Omental fat pad (tissue), 4 donors: ENCODE measurements around the gene OOSP3. TPM values are rescaled to one million over a fixed set of nuclear protein-coding genes. Genes with fewer than 3 reads are reported as not detected.

Source experiments
- ATAC-seq: fragments of 150-250 bp; one replicate; pipeline ENCODE4 v1.9.1; 2016; ENCODE audit warnings: mild to moderate bottlenecking, moderate library complexity; ENCODE audit not compliant: low FRiP score
- DNase-seq: peaks from one replicate; pipeline ENCODE4 v3.0.0-alpha.2; 2019; ENCODE audit warnings: low spot score
- CTCF ChIP-seq, 3 donors: fragments of 450-650 bp; IDR thresholded peaks; one replicate each; pipeline ENCODE4 v1.5.1; 2016 to 2017; ENCODE audit warnings: antibody characterized with exemption in 3 of 3, mild to moderate bottlenecking in 3 of 3, moderate library complexity in 2 of 3
- total RNA-seq, 4 donors: library from RNA; depleted of rRNA; stranded (reverse); fragments of >200 nt; gene quantifications; one replicate each; pipeline ENCODE4 v1.1.0, GENCODE V29; 2016

OOSP3 gene
- total RNA-seq, 4 donors from 2014 or later: not detected

- no peak for DNase-seq
Observed at GRCh38 chr11:59859673-59860072, 18.9 kb upstream of the OOSP3 start.

GRCh38 chr11:59862252-59862651 lies 16.3 kb upstream of the OOSP3 start:
- no peak for DNase-seq
- no peak for TF ChIP-seq CTCF (IDR thresholded peaks at IDR 0.05)

More at GRCh38 chr11:59859673-59860072, 18.9 kb upstream of the OOSP3 start:
- ATAC-seq: no peak
- TF ChIP-seq CTCF (IDR thresholded peaks at IDR 0.05): no peak

GRCh38 chr11:59865031-59865430 lies 13.6 kb upstream of the OOSP3 start:
- ATAC-seq (no peak), DNase-seq (no peak)
- no peak for TF ChIP-seq CTCF (IDR thresholded peaks at IDR 0.05)

More at GRCh38 chr11:59862252-59862651, 16.3 kb upstream of the OOSP3 start:
- no peak for ATAC-seq

GRCh38 chr11:59866397-59866796 lies 12.2 kb upstream of the OOSP3 start, which contains the start of gene TCN1:
Gene TCN1, minus strand, starts transcription at chr11:59866487. Its CDS starts 17 bp downstream, at chr11:59866470.
- ATAC-seq (no peak), DNase-seq (no peak)
- no peak for TF ChIP-seq CTCF (IDR thresholded peaks at IDR 0.05)

- no peak for ATAC-seq
- no peak for DNase-seq
- no peak for TF ChIP-seq CTCF (IDR thresholded peaks at IDR 0.05)
Observed at GRCh38 chr11:59866836-59867235, 11.7 kb upstream of the OOSP3 start.

GRCh38 chr11:59867946-59868345 lies 10.6 kb upstream of the OOSP3 start:
- DNase-seq (no peak), ATAC-seq (no peak)
- TF ChIP-seq CTCF (IDR thresholded peaks at IDR 0.05): no peak

GRCh38 chr11:59872076-59872475 lies 6.5 kb upstream of the OOSP3 start:
- DNase-seq (no peak), ATAC-seq (no peak)
- no peak for TF ChIP-seq CTCF (IDR thresholded peaks at IDR 0.05)
